Esophagus squamous epithelium (tissue), 5 donors: ENCODE results near the gene NEK4. TPM values are rescaled to one million over a fixed set of nuclear protein-coding genes. Genes with fewer than 3 reads are reported as not detected.
"Not testable (repeated sequence)": the region's sequence is repeated elsewhere in the genome, so short reads cannot be mapped to it uniquely, and the experiment has no call there.

Experiments
- DNase-seq: peaks from one replicate; lab custom pipeline; 2025; lab: John Stamatoyannopoulos, UW
- H3K27ac ChIP-seq, 4 donors: fragments of 200-600 bp; sonication (generic); one replicate each; pipeline ENCODE4 v1.5.1; 2016 to 2019; ENCODE audit warnings: mild to moderate bottlenecking in 1 of 4
- H3K27me3 ChIP-seq, 4 donors: fragments of 200-600 bp; sonication (generic); 1 replicate in 3 of 4; 2 replicates in 1 of 4; pipeline versions ENCODE4 v1.5.1 to v1.6.0; 2017 to 2021; ENCODE audit warnings: antibody characterized with exemption in 1 of 4
- H3K36me3 ChIP-seq, 3 donors: fragments of 200-600 bp; sonication (generic); one replicate each; pipeline ENCODE4 v1.5.1; 2016 to 2019
- H3K4me1 ChIP-seq, 3 donors: fragments of 200-600 bp; sonication (generic); one replicate each; pipeline ENCODE4 v1.5.1; 2017 to 2019
- H3K4me3 ChIP-seq, 4 donors: fragments of 200-600 bp; sonication (generic); 1 replicate in 3 of 4; 2 replicates in 1 of 4; pipeline ENCODE4 v1.5.1; 2016 to 2019; ENCODE audit warnings: mild to moderate bottlenecking in 2 of 4, moderate library complexity in 1 of 4
- H3K9me3 ChIP-seq, 3 donors: fragments of 200-600 bp; sonication (generic); one replicate each; pipeline ENCODE4 v1.5.1; 2016 to 2019
- CTCF ChIP-seq, 6 experiments: fragments of 450-650 bp in 4 of 6; fragments of 200-600 bp in 2 of 6; sonication (generic) in 2 of 6; IDR thresholded peaks; one replicate each; pipeline ENCODE4 v1.5.1; 2016 to 2019; ENCODE audit warnings: antibody characterized with exemption in 6 of 6, mild to moderate bottlenecking in 4 of 6, moderate library complexity in 4 of 6
- POLR2A ChIP-seq, 4 donors: fragments of 450-650 bp; IDR thresholded peaks; one replicate each; pipeline ENCODE4 v1.6.1; 2017; ENCODE audit warnings: antibody characterized with exemption in 4 of 4, mild to moderate bottlenecking in 4 of 4, moderate library complexity in 3 of 4
- WGBS, 2 donors: methylation state at CpG; one replicate each; pipeline ENCODE4 v1.1.5; 2018; 5-methylcytosine and 5-hydroxymethylcytosine counted together
- intact Hi-C: fragments of 100-400 bp; cut with DNase I; formaldehyde crosslinking; loops from one replicate; pipeline ENCODE4 v1.15.0; 2022
- total RNA-seq, 4 donors: library from RNA; depleted of rRNA; stranded (reverse); fragments of >200 nt; gene quantifications; one replicate each; pipeline ENCODE4 v1.1.0, GENCODE V29; 2016
- donor health status: DM: yes; HTN: yes; CAD: no.

The NEK4 gene
- total RNA-seq, 4 donors from 2014 or later: 8.0 to 16.6 (median 14.6) TPM

GRCh38 chr3:52739730-52740129 is 31.0 kb downstream of the NEK4 start:
- intact Hi-C loops: loop anchor here (10.0 kb wide), 1 partner anchor 335 kb away; no protein-coding TSS in a partner anchor

GRCh38 chr3:52733256-52733891 is 37.4 kb downstream of the NEK4 start:
- no peak for DNase-seq
- Histone ChIP-seq H3K4me3 (no peak overlapping the region), H3K4me1 (no peaks in the 10 kb centered on the region), H3K27me3 (no peaks in the 10 kb centered on the region), H3K9me3 (peaks cover 0 to 10% (median 8%) of the 10 kb centered on the region in 3 donors), H3K27ac (no peak overlapping the region), H3K36me3 (peaks cover 0 to 96% (median 9%) of the 10 kb centered on the region in 3 donors)
- TF ChIP-seq POLR2A (IDR thresholded peaks at IDR 0.05): no peak
- TF ChIP-seq CTCF (IDR thresholded peaks at IDR 0.05): no peak
- 85 to 90% methylated on average over 10 of the region's 10 CpGs for WGBS, 2 donors
- intact Hi-C loops: no loop called here

More at GRCh38 chr3:52739730-52740129, 31.0 kb downstream of the NEK4 start:
- H3K4me3 ChIP-seq: no peak overlapping the region
- 82 to 86% methylated on average over 1 of the region's 1 CpG for WGBS, 2 donors
- TF ChIP-seq POLR2A (IDR thresholded peaks at IDR 0.05) (no peak), CTCF (IDR thresholded peaks at IDR 0.05) (no peak)
- no peaks in the 10 kb centered on the region for H3K9me3 ChIP-seq
- no peaks in the 10 kb centered on the region for H3K27me3 ChIP-seq
- DNase-seq: no peak
- peaks cover 10 to 100% (median 23%) of the 10 kb centered on the region in 3 donors for H3K36me3 ChIP-seq
- H3K27ac ChIP-seq: no peak overlapping the region
- H3K4me1 ChIP-seq: no peaks in the 10 kb centered on the region

- no peak overlapping the region for H3K27ac ChIP-seq
- H3K36me3 ChIP-seq: peaks cover 0 to 87% (median 9%) of the 10 kb centered on the region in 3 donors
- H3K27me3 ChIP-seq: no peaks in the 10 kb centered on the region
- intact Hi-C loops: no loop called here
- no peak for DNase-seq
- H3K9me3 ChIP-seq: peaks cover 0 to 14% (median 8%) of the 10 kb centered on the region in 3 donors
- no peak for TF ChIP-seq POLR2A (IDR thresholded peaks at IDR 0.05)
- no peak for TF ChIP-seq CTCF (IDR thresholded peaks at IDR 0.05)
- no peak overlapping the region for H3K4me3 ChIP-seq
- H3K4me1 ChIP-seq: no peaks in the 10 kb centered on the region
- 76 to 88% methylated on average over 14 of the region's 14 CpGs for WGBS, 2 donors
Observed at GRCh38 chr3:52731590-52731989, 39.1 kb downstream of the NEK4 start.

- Histone ChIP-seq H3K9me3 (peaks cover 0 to 14% (median 8%) of the 10 kb centered on the region in 3 donors), H3K4me3 (no peak overlapping the region), H3K36me3 (peaks cover 0 to 78% (median 9%) of the 10 kb centered on the region in 3 donors), H3K4me1 (no peaks in the 10 kb centered on the region), H3K27ac (no peak overlapping the region), H3K27me3 (no peaks in the 10 kb centered on the region)
- intact Hi-C loops: no loop called here
- no peak for DNase-seq
- no peak for TF ChIP-seq POLR2A (IDR thresholded peaks at IDR 0.05)
- no peak for TF ChIP-seq CTCF (IDR thresholded peaks at IDR 0.05)
Observed at GRCh38 chr3:52730681-52731080, 40.1 kb downstream of the NEK4 start.

GRCh38 chr3:52728753-52729152 is 42.0 kb downstream of the NEK4 start:
- Histone ChIP-seq H3K9me3 (peaks cover 0 to 14% (median 8%) of the 10 kb centered on the region in 3 donors), H3K36me3 (peaks cover 0 to 58% (median 5%) of the 10 kb centered on the region in 3 donors)
- H3K27ac ChIP-seq, H3K4me1 ChIP-seq, intact Hi-C loops, DNase-seq, H3K4me3 ChIP-seq, H3K27me3 ChIP-seq: not testable (repeated sequence)
- 52 to 84% methylated on average over 3 of the region's 3 CpGs for WGBS, 2 donors
